Gastroesophageal sphincter (tissue), 3 donors: Measurements from ENCODE around the gene FGF14.

Source experiments
- CTCF ChIP-seq, 4 experiments: fragments of 200-600 bp in 2 of 4; fragments of 450-650 bp in 2 of 4; sonication (generic) in 1 of 4; IDR thresholded peaks; one replicate each; pipeline ENCODE4 v1.5.1; 2017 to 2019; ENCODE audit warnings: antibody characterized with exemption in 4 of 4, mild to moderate bottlenecking in 2 of 4, moderate library complexity in 2 of 4
- EP300 ChIP-seq: sonication (generic); formaldehyde crosslinking; IDR thresholded peaks from one replicate; pipeline ENCODE4 v1.6.1; 2017; ENCODE audit warnings: antibody characterized with exemption, mild to moderate bottlenecking
- POLR2A ChIP-seq, 2 donors: fragments of 450-650 bp; IDR thresholded peaks; one replicate each; pipeline ENCODE4 v1.6.1; 2017; ENCODE audit warnings: antibody characterized with exemption in 2 of 2, mild to moderate bottlenecking in 2 of 2, moderate library complexity in 1 of 2
- POLR2AphosphoS5 ChIP-seq: sonication (generic); formaldehyde crosslinking; IDR thresholded peaks from one replicate; pipeline ENCODE4 v1.6.1; 2017; ENCODE audit warnings: antibody characterized with exemption

- TF ChIP-seq POLR2A (IDR thresholded peaks at IDR 0.05) (no peak), CTCF (IDR thresholded peaks at IDR 0.05) (no peak), POLR2AphosphoS5 (no peak), EP300 (no peak)
These were observed 687.7 kb downstream of the FGF14 start for GRCh38 chr13:101714195-101714594.
